ENCODE measurements around the gene ACTN2. TPM values are rescaled to one million over a fixed set of nuclear protein-coding genes. Genes with fewer than 3 reads are reported as not detected.

ACTN2 gene
- total RNA-seq, 1 experiment from 2014 or later, result not detected

DNA sequence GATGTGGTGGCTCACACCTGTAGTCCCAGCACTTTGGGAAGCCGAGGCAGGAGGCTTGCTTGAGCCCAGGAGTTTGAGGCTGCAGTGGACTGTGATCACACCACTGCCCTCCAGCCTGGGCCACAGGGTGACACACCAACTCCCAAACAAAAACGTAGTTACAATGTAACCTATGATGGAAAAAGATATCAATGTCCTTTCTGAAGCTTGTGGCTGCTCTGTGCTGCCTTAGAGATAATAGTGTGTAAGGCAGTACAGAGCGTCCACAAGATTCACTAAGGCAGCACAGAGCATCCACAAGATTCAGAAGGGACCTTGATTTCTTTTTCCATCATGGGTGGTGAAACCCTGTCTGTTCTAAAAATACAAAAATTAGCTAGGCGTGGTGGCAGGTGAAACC, 42.5 kb downstream of the ACTN2 start:
- POLR2A ChIA-PET (ENCODE audit: unreplicated experiment), result no interaction called here

DNA sequence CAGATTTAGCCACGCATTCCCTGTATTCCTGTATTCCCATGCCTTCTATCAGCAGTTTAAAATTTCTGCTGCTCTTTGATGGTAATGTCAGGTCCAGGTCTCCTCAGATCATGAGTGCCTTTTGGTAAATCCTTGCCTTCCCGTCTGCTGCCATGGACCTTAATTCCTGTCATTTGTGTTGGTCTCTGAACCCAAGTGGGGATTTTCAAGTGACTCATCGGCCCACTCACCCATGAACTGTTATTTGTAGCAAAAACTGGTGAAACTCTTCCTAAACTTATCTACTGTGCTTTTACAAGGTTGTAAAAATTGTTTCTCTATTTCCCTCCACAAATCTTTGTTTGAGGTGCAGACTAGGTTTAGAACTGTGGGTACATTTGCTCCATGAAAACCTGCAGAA, 47.4 kb downstream of the ACTN2 start:
- H3K36me3 ChIP-seq (ENCODE audit: low read depth, low read length), result no peaks in the 10 kb centered on the region
- H3F3A ChIP-seq (ENCODE audit: low read length, unreplicated experiment), result no peaks in the 10 kb centered on the region
- H3K79me2 ChIP-seq (ENCODE audit: low read length), result no peaks in the 10 kb centered on the region
- no TSS peak for BruUV-seq (replicated peaks)
- no peaks in the 10 kb centered on the region for H3K9me2 ChIP-seq (replicated peaks; ENCODE audit: low read length)
- H2AFZ ChIP-seq (ENCODE audit: low read length), result no peak overlapping the region
- intact Hi-C loops (cut with micrococcal nuclease), result no loop called here
- H3K27me3 ChIP-seq (ENCODE audit: low read length), result peaks cover 78% of the 10 kb centered on the region
- TF ChIP-seq EZH2phosphoT487 (IDR thresholded peaks at IDR 0.05; ENCODE audit: borderline replicate concordance, low read length) (no peak), CTCF (conservative IDR thresholded peaks at IDR 0.05; ENCODE audit: low read depth, low read length) (no peak), EZH2 (IDR thresholded peaks at IDR 0.05; ENCODE audit: low read length, unreplicated experiment) (no peak)
- H3K9ac ChIP-seq (ENCODE audit: low read length), result no peak overlapping the region
- H3K9me3 ChIP-seq (ENCODE audit: low read length), result no peaks in the 10 kb centered on the region
- POLR2A ChIA-PET (ENCODE audit: unreplicated experiment), result no interaction called here
- ATAC-seq, result no peak
- CTCF ChIA-PET, result no interaction called here
- DNase-seq, result no peak
- no peak overlapping the region for H3K27ac ChIP-seq (ENCODE audit: low read length)
- H3K4me1 ChIP-seq (ENCODE audit: insufficient read depth, low read length), result no peaks in the 10 kb centered on the region
- H3K4me2 ChIP-seq (ENCODE audit: low read length), result no peak overlapping the region
- H3K4me3 ChIP-seq (ENCODE audit: low read length), result no peak overlapping the region
- no peaks in the 10 kb centered on the region for H4K20me1 ChIP-seq (ENCODE audit: low read length)

More for the DNA sequence above, 42.5 kb downstream of the ACTN2 start:
- H3K4me1 ChIP-seq (ENCODE audit: insufficient read depth, low read length), result no peaks in the 10 kb centered on the region
- no peaks in the 10 kb centered on the region for H3K9me2 ChIP-seq (replicated peaks; ENCODE audit: low read length)
- no peak overlapping the region for H3K4me2 ChIP-seq (ENCODE audit: low read length)
- no peaks in the 10 kb centered on the region for H3K36me3 ChIP-seq (ENCODE audit: low read depth, low read length)
- no peaks in the 10 kb centered on the region for H3K9me3 ChIP-seq (ENCODE audit: low read length)
- H3F3A ChIP-seq (ENCODE audit: low read length, unreplicated experiment), result no peaks in the 10 kb centered on the region
- TF ChIP-seq CTCF (conservative IDR thresholded peaks at IDR 0.05; ENCODE audit: low read depth, low read length), result no peak
- TF ChIP-seq EZH2phosphoT487 (IDR thresholded peaks at IDR 0.05; ENCODE audit: borderline replicate concordance, low read length), result no peak
- no peak for TF ChIP-seq EZH2 (IDR thresholded peaks at IDR 0.05; ENCODE audit: low read length, unreplicated experiment)
- H3K27me3 ChIP-seq (ENCODE audit: low read length), result peaks cover 91% of the 10 kb centered on the region
- no peaks in the 10 kb centered on the region for H4K20me1 ChIP-seq (ENCODE audit: low read length)
- H3K27ac ChIP-seq (ENCODE audit: low read length), result no peak overlapping the region
- BruUV-seq (replicated peaks), result no TSS peak
- DNase-seq (no peak), ATAC-seq (no peak)
- intact Hi-C loops (cut with micrococcal nuclease), result no loop called here
- CTCF ChIA-PET, result no interaction called here
- H3K4me3 ChIP-seq (ENCODE audit: low read length), result no peak overlapping the region
- H3K9ac ChIP-seq (ENCODE audit: low read length), result no peak overlapping the region
- no peak overlapping the region for H2AFZ ChIP-seq (ENCODE audit: low read length)
- no peaks in the 10 kb centered on the region for H3K79me2 ChIP-seq (ENCODE audit: low read length)

DNA sequence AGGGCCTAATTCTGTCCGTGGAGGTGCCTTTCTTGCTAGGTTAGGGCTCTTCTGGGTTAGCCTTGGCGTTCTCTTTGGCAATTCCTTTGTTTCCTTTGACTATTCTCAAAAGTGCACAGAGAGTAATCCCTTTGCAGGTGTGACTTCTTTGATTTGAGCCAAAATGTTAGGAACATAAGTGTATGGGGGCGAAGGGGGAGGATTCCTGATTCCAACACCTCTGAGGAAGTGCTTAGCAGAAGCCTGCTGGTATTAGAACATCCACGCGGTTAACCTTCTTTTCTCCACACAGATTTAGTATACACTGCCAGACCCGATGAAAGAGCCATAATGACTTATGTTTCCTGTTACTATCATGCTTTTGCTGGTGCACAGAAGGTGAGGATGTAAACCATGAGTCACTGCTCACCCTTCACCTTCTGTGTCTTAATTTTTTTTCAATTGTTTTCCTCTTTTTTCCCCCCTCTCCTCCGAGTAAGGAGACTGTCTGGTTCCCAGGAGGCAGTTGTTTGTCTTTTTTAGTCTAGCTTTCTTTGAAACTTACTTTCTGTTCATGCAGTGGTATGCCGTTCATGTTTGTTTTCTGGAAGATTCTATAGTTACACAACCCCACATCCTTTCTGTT, 48.0 kb downstream of the ACTN2 start:
- ChIA-PET CTCF (no interaction called here), POLR2A (ENCODE audit: unreplicated experiment) (no interaction called here)
- Histone ChIP-seq H2AFZ (ENCODE audit: low read length) (no peak overlapping the region), H3K9ac (ENCODE audit: low read length) (no peak overlapping the region), H3K4me3 (ENCODE audit: low read length) (no peak overlapping the region), H3K27ac (ENCODE audit: low read length) (no peak overlapping the region), H3K79me2 (ENCODE audit: low read length) (no peaks in the 10 kb centered on the region), H3K4me2 (ENCODE audit: low read length) (no peak overlapping the region), H4K20me1 (ENCODE audit: low read length) (no peaks in the 10 kb centered on the region), H3F3A (ENCODE audit: low read length, unreplicated experiment) (no peaks in the 10 kb centered on the region), H3K9me2 (replicated peaks; ENCODE audit: low read length) (no peaks in the 10 kb centered on the region), H3K9me3 (ENCODE audit: low read length) (no peaks in the 10 kb centered on the region), H3K27me3 (ENCODE audit: low read length) (peaks cover 72% of the 10 kb centered on the region), H3K36me3 (ENCODE audit: low read depth, low read length) (no peaks in the 10 kb centered on the region), H3K4me1 (ENCODE audit: insufficient read depth, low read length) (no peaks in the 10 kb centered on the region)
- DNase-seq (no peak), ATAC-seq (no peak)
- BruUV-seq (replicated peaks), result no TSS peak
- intact Hi-C loops (cut with micrococcal nuclease), result no loop called here
- TF ChIP-seq EZH2 (IDR thresholded peaks at IDR 0.05; ENCODE audit: low read length, unreplicated experiment) (no peak), EZH2phosphoT487 (IDR thresholded peaks at IDR 0.05; ENCODE audit: borderline replicate concordance, low read length) (no peak), CTCF (conservative IDR thresholded peaks at IDR 0.05; ENCODE audit: low read depth, low read length) (no peak)

Measured in PC-3 (cell line).